HepG2 (cell line): ENCODE results near the gene RUNDC1. TPM values are rescaled to one million over a fixed set of nuclear protein-coding genes. Genes with fewer than 3 reads are reported as not detected.

Experiments used
- ATAC-seq: fragments of 200-7000 bp; cut with Tn5 transposase; 3 replicates; pipeline ENCODE4 v1.9.1; 2020; ENCODE audit warnings: mild to moderate bottlenecking, moderate library complexity
- BruUV-seq: library from RNA; stranded (reverse); fragments of 400-500 nt; replicated peaks from 2 replicates; lab custom pipeline; 2021; lab: Mats Ljungman, UMichigan
- CTCF ChIA-PET: fragments of 300-600 bp; formaldehyde crosslinking; extraction: SDS; loops from one replicate; lab custom pipeline; 2021; ENCODE audit warnings: low total read pairs, inconsistent platforms, low intra/inter-chr PET ratio; lab: Yijun Ruan, JAX
- POLR2A ChIA-PET: fragments of 350-600 bp; sonication (Branson Sonifier 250); formaldehyde crosslinking; loops from one replicate; lab custom pipeline; 2020; ENCODE audit warnings: antibody characterized with exemption, inconsistent platforms; lab: Yijun Ruan, JAX
- DNase-seq: peaks from one replicate; pipeline ENCODE4 v3.0.0-alpha.2; 2015; ENCODE audit warnings: low spot score
- FAIRE-seq: peaks from 3 replicates; lab custom pipeline; 2011; peaks lifted over from hg19 to GRCh38; lab: Jason Lieb, UNC
- H2AFZ ChIP-seq: one replicate; pipeline ENCODE4 v1.6.1; 2011; ENCODE audit warnings: low read length, inconsistent platforms
- H3K27ac ChIP-seq: fragments of 300-600 bp; 3 replicates; pipeline ENCODE4 v1.8.0; 2011; ENCODE audit warnings: mixed run types, mild to moderate bottlenecking, mixed read lengths, low read length, inconsistent platforms; ENCODE audit not compliant: insufficient read depth; ENCODE audit errors: extremely low read length
- H3K27me3 ChIP-seq, 2 experiments: fragments of 200-600 bp in 1 of 2; 2 replicates in 1 of 2; 3 replicates in 1 of 2; pipeline versions ENCODE4 v1.6.0 to v1.8.0; 2011; ENCODE audit warnings: low read length in 2 of 2, mild to moderate bottlenecking in 2 of 2, moderate library complexity in 2 of 2, inconsistent platforms in 1 of 2; ENCODE audit not compliant: insufficient read depth in 2 of 2, control insufficient read depth in 1 of 2
- H3K36me3 ChIP-seq, 2 experiments: fragments of 200-600 bp in 1 of 2; replicated peaks in 1 of 2; 2 replicates in 1 of 2; 3 replicates in 1 of 2; pipeline versions ENCODE4 v1.5.1 to v1.8.0; 2011; ENCODE audit warnings: low read length in 2 of 2, inconsistent platforms in 1 of 2; ENCODE audit not compliant: insufficient read depth in 2 of 2, control insufficient read depth in 1 of 2
- H3K4me1 ChIP-seq: 2 replicates; pipeline ENCODE4 v1.5.1; 2012; ENCODE audit warnings: low read length, inconsistent platforms; ENCODE audit not compliant: insufficient read depth
- H3K4me2 ChIP-seq: 2 replicates; pipeline ENCODE4 v1.6.0; 2011; ENCODE audit warnings: low read depth, low read length, inconsistent platforms
- H3K4me3 ChIP-seq, 3 experiments: fragments of 200-600 bp in 1 of 3; sonication (generic), shearing (Covaris generic) in 1 of 3; replicated peaks in 1 of 3; 2 replicates each; pipeline ENCODE4 v1.5.1; 2011 to 2016; ENCODE audit warnings: low read length in 3 of 3, inconsistent platforms in 2 of 3, low read depth in 2 of 3, mild to moderate bottlenecking in 2 of 3, control low read depth in 1 of 3, mixed read lengths in 1 of 3; ENCODE audit not compliant: insufficient read depth in 1 of 3
- H3K79me2 ChIP-seq: one replicate; pipeline ENCODE4 v1.6.1; 2011; ENCODE audit warnings: low read length, inconsistent platforms; ENCODE audit not compliant: insufficient read depth
- H3K9ac ChIP-seq: 2 replicates; pipeline ENCODE4 v1.6.0; 2011; ENCODE audit warnings: mild to moderate bottlenecking, low read depth, low read length, inconsistent platforms; ENCODE audit not compliant: insufficient read depth
- H3K9me3 ChIP-seq: 2 replicates; pipeline ENCODE4 v1.5.1; 2012; ENCODE audit warnings: mild to moderate bottlenecking, low read length
- H4K20me1 ChIP-seq: 2 replicates; pipeline ENCODE4 v1.6.0; 2011; ENCODE audit warnings: inconsistent platforms, mild to moderate bottlenecking, low read length, moderate library complexity; ENCODE audit not compliant: insufficient read depth
- CREBL2 ChIP-seq: sonication (generic); formaldehyde crosslinking; IDR thresholded peaks from 2 replicates; pipeline ENCODE4 v1.8.1; 2023; ENCODE audit warnings: missing genetic modification reagents, mild to moderate bottlenecking, borderline replicate concordance
- DNMT1 ChIP-seq: sonication (generic); formaldehyde crosslinking; IDR thresholded peaks from 2 replicates; pipeline ENCODE4 v1.5.1; 2020; ENCODE audit warnings: mild to moderate bottlenecking, missing genetic modification reagents
- HNF4A ChIP-seq: sonication (generic); formaldehyde crosslinking; IDR thresholded peaks from 2 replicates; pipeline ENCODE4 v1.4.0; 2020; ENCODE audit warnings: missing genetic modification reagents
- IKZF1 ChIP-seq: fragments of 450-650 bp; IDR thresholded peaks from 2 replicates; pipeline ENCODE4 v1.7.1; 2016
- NFRKB ChIP-seq: fragments of 450-650 bp; IDR thresholded peaks from 2 replicates; pipeline ENCODE4 v1.6.1; 2017
- RBM22 ChIP-seq: fragments of 200-400 bp; formaldehyde crosslinking; optimal IDR thresholded peaks from 2 replicates; pipeline ENCODE3; 2017; ENCODE audit warnings: mild to moderate bottlenecking, low read length, moderate library complexity
- SKI ChIP-seq: fragments of 450-650 bp; IDR thresholded peaks from one replicate; pipeline ENCODE4 v1.6.1; 2018; ENCODE audit warnings: mild to moderate bottlenecking; ENCODE audit not compliant: partially characterized antibody
- TCF7L2 ChIP-seq: IDR thresholded peaks from 2 replicates; pipeline ENCODE4 v1.6.1; 2011; ENCODE audit warnings: mild to moderate bottlenecking, low read depth, low read length, moderate library complexity
- THAP9 ChIP-seq: sonication (generic); formaldehyde crosslinking; IDR thresholded peaks from 2 replicates; pipeline ENCODE4; 2020; ENCODE audit warnings: missing genetic modification reagents, mild to moderate bottlenecking, borderline replicate concordance
- ZBTB25 ChIP-seq: IDR thresholded peaks from 2 replicates; pipeline ENCODE4 v1.6.1; 2018; ENCODE audit warnings: missing genetic modification reagents
- ZNF367 ChIP-seq: sonication (generic); formaldehyde crosslinking; IDR thresholded peaks from 2 replicates; pipeline ENCODE4 v1.4.0; 2020; ENCODE audit warnings: missing genetic modification reagents, borderline replicate concordance
- WGBS: methylation state at CpG from one replicate; pipeline ENCODE4 v1.1.6; 2017; ENCODE audit warnings: low lambda C conversion rate; 5-methylcytosine and 5-hydroxymethylcytosine counted together
- in situ Hi-C: cut with HindIII; loops from 2 replicates; pipeline ENCODE4 v1.10.0; 2017; ENCODE audit warnings: low pct_unique_long_range_greater_than_20kb; ENCODE audit not compliant: extremely low pct_ligation_motif_present
- intact Hi-C: fragments of 100-400 bp; cut with micrococcal nuclease; formaldehyde crosslinking; loops from one replicate; pipeline ENCODE4 v1.10.0; 2022; ENCODE audit not compliant: unreplicated experiment
- polyA plus RNA-seq, 8 experiments: library from polyadenylated mRNA; depleted of rRNA in 3 of 8; stranded (reverse) in 7 of 8; unstranded in 1 of 8; fragments of >200 nt; fragmentation: Illumina TruSeq in 4 of 8; extraction: Trizol in 4 of 8; gene quantifications; 2 replicates each; pipeline versions ENCODE4 v1.2.1 to v1.2.3, GENCODE V29; 2011 to 2016; ENCODE audit warnings: low read depth in 4 of 8, missing spikeins in 1 of 8, mixed read lengths in 1 of 8; ENCODE audit not compliant: insufficient read depth in 1 of 8
- total RNA-seq, 5 experiments: library from RNA; depleted of rRNA; stranded (reverse); fragments of >200 nt; fragmentation: Illumina TruSeq; extraction: Trizol; gene quantifications; 2 replicates each; pipeline ENCODE4 v1.2.3, GENCODE V29; 2016; ENCODE audit warnings: low read depth in 1 of 5

RUNDC1 gene
- total and polyA plus RNA-seq, 2 of the 13 experiments (the other 11 are each of a cell fraction or from before 2014, with no cell fraction given), result 10.3 to 11.4 TPM

GRCh38 chr17:43025766-43026537 is 45.6 kb downstream of the RUNDC1 start:
- ATAC-seq (no peak), FAIRE-seq (no peak), DNase-seq (no peak)
- ChIA-PET POLR2A (interaction anchor here (1.4 to 3.6 kb wide), 5 partner anchors 14 to 186 kb away, joined by 3 to 16 read pairs (median 5); partner anchors contain the start of genes RPL27 and TMEM106A), CTCF (no interaction called here)
- no peak overlapping the region for H3K4me2 ChIP-seq
- no peak for TF ChIP-seq THAP9 (CRISPR knock-in tag)
- no peak for TF ChIP-seq ZBTB25
- TF ChIP-seq ZNF367 (CRISPR knock-in tag), result no peak
- no peak for TF ChIP-seq IKZF1
- TF ChIP-seq SKI, result no peak
- TF ChIP-seq NFRKB, result no peak
- no peak for TF ChIP-seq RBM22
- TF ChIP-seq DNMT1 (CRISPR knock-in tag), result no peak
- TF ChIP-seq TCF7L2, result no peak
- TF ChIP-seq CREBL2, result no peak
- TF ChIP-seq HNF4A (CRISPR knock-in tag), result no peak
- WGBS, result 70% methylated on average over 13 of the region's 16 CpGs
- H3K9ac ChIP-seq, result no peak overlapping the region
- H3K27me3 ChIP-seq, result no peaks in the 10 kb centered on the region; a peak in 1 of 5 replicates
- BruUV-seq, result no TSS peak
- peaks cover 8% of the 10 kb centered on the region for H3K79me2 ChIP-seq
- no peaks in the 10 kb centered on the region for H4K20me1 ChIP-seq
- intact Hi-C loops, result loop anchor here (2.0 kb wide), 2 partner anchors 93 to 145 kb away; partner anchors contain the start of gene NBR1
- no peaks in the 10 kb centered on the region for H3K9me3 ChIP-seq
- no peak overlapping the region for H3K4me3 ChIP-seq
- H2AFZ ChIP-seq, result no peak overlapping the region
- H3K27ac ChIP-seq, result no peak overlapping the region
- in situ Hi-C loops, result no loop called here
- no peaks in the 10 kb centered on the region for H3K36me3 ChIP-seq
- H3K4me1 ChIP-seq, result peaks cover 57% of the 10 kb centered on the region
